Activated CD4-positive, alpha-beta T cell treated with anti-CD3 and anti-CD28 coated beads, Interleukin-10, Interleukin-2, amounts not matched to agents 100 ng/mL and 50 ng/mL, durations not matched to agents 16 hours and 8 hours (primary cell): ENCODE results near the gene ELOVL7.
"Not testable (repeated sequence)": the region's sequence is repeated elsewhere in the genome, so short reads cannot be mapped to it uniquely, and the experiment has no call there.

Experiments used
- DNase-seq: peaks from one replicate; pipeline ENCODE4 v3.0.0-alpha.2; 2020

Gene ELOVL7

GRCh38 chr5:60843936-60844905 lies at the start of gene ELOVL7:
ELOVL7 (minus strand) TSS chr5:60844269; CDS start chr5:60787397, 56,872 bp downstream.
- DNase-seq: peak; percentile 66

GRCh38 chr5:60893521-60893920 lies 49.5 kb upstream of the ELOVL7 start:
- DNase-seq: no peak

- no peak for DNase-seq
These were observed 47.6 kb upstream of the ELOVL7 start for GRCh38 chr5:60891667-60892066.

- no peak for DNase-seq
These were observed 44.4 kb upstream of the ELOVL7 start for GRCh38 chr5:60888359-60889061.

- DNase-seq: no peak
These were observed 43.7 kb upstream of the ELOVL7 start for GRCh38 chr5:60887746-60888145.

- no peak for DNase-seq
These were observed 43.0 kb upstream of the ELOVL7 start for GRCh38 chr5:60887096-60887495.

GRCh38 chr5:60886158-60886557 lies 42.1 kb upstream of the ELOVL7 start:
- no peak for DNase-seq

- peak; percentile 2 for DNase-seq
These were observed 39.2 kb upstream of the ELOVL7 start for GRCh38 chr5:60883229-60883628.

- DNase-seq: no peak
These were observed 28.8 kb upstream of the ELOVL7 start for GRCh38 chr5:60872892-60873291.

GRCh38 chr5:60870857-60871256 lies 26.8 kb upstream of the ELOVL7 start:
- DNase-seq: no peak

- not testable (repeated sequence) for DNase-seq
These were observed 16.5 kb upstream of the ELOVL7 start for GRCh38 chr5:60860572-60860971.

GRCh38 chr5:60856066-60856465 lies 12.0 kb upstream of the ELOVL7 start:
- DNase-seq: no peak

GRCh38 chr5:60852940-60853339 lies 8.9 kb upstream of the ELOVL7 start:
- DNase-seq: no peak

GRCh38 chr5:60852317-60852716 lies 8.2 kb upstream of the ELOVL7 start:
- DNase-seq: no peak

- DNase-seq: no peak
These were observed 7.6 kb upstream of the ELOVL7 start for GRCh38 chr5:60851626-60852025.

GRCh38 chr5:60846298-60846697 lies 2.2 kb upstream of the ELOVL7 start:
- no peak for DNase-seq

GRCh38 chr5:60843386-60843935 lies 608 bp downstream of the ELOVL7 start:
- peak; percentile 16 for DNase-seq

GRCh38 chr5:60842871-60843385 lies 1.1 kb downstream of the ELOVL7 start:
- DNase-seq: no peak

- no peak for DNase-seq
These were observed 2.7 kb downstream of the ELOVL7 start for GRCh38 chr5:60841361-60841760.

GRCh38 chr5:60836131-60836530 lies 7.9 kb downstream of the ELOVL7 start:
- DNase-seq: no peak

- DNase-seq: no peak
These were observed 8.5 kb downstream of the ELOVL7 start for GRCh38 chr5:60835554-60835953.

GRCh38 chr5:60833520-60833919 lies 10.5 kb downstream of the ELOVL7 start:
- DNase-seq: no peak

GRCh38 chr5:60830581-60831127 lies 13.4 kb downstream of the ELOVL7 start:
- peak; percentile 25 for DNase-seq
